ENCODE data around the gene MFAP4.

Gene MFAP4

DNA sequence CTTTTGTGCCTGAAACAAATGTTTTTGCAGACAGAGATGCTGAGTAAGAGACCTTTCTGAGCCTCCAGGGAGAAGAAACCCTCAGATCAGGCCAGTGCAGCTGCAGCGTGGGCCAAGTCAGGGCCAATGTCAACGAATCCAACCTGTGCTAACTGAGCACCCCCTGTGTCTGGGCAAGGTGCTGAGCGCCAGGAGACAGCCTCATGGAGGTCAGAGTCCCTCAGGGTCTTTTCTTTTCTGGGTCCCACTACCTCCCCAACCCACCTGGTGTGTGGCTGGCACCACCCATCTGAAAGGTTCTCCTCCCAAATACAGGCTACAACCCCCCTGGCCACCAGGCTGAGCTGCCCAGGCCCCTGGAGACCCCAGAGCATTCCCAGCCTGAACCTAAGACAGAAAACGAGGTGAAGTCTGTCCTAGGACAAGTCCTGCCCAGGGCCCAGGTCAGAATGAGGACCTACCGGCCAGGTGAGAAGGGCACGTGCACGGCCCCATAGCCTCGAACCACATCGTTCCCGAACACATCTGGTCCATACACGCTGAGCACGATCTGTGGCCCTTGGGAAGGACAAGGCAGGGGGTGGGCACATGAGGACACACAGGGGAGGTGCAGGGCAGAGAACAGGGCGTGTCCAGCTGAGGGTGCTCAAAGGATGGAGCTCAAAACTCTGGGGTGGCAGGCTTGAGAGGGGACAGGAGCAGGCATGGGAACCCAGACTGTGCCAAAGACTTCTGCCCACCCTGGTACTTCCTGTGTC is 39.5 kb downstream of the MFAP4 start:
- no peak for DNase-seq

DNA sequence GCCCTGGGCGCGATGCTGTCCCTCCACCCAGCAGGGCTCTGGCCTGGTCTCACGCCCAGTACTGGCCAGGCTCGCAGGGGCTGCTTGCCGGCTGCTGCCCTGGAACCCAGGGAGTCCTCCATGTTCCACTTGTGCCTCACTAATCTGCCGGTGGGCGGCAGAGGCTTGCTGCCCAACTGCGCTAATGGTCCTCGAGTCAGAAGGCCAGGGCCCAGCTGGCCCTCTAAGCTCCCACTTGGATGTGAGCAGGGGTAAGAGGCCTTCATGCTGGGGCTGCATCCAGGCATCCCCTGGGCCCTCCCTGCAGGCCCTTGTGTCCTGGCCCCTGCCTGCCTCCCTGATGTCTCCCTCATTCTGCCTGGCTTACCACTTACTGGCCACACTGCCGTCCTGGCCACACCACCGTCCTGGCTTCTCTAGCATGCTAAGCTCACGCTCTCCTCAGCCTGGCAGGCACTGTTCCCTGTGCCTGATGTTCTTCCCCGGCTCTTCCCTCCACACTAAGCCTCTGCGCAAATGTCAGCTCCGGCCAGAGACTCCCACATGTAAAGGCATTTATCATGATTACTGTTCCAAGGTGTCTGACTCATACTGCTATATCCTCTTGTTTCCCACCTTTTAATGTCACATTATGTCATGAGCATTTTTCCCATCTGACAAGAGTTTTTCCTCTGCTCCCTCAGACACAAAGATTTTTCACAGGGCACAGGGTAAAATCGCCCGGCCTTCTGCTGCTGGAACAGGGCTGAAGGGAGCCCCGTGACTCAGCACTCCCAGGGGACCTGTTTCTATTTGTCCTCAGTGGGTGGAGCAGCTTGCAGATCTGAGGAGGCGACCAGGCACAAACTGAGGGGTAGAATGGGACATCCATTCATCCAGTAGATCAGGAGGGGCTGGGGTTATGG is 40.4 kb downstream of the MFAP4 start:
- DNase-seq = peak; percentile 14

DNA sequence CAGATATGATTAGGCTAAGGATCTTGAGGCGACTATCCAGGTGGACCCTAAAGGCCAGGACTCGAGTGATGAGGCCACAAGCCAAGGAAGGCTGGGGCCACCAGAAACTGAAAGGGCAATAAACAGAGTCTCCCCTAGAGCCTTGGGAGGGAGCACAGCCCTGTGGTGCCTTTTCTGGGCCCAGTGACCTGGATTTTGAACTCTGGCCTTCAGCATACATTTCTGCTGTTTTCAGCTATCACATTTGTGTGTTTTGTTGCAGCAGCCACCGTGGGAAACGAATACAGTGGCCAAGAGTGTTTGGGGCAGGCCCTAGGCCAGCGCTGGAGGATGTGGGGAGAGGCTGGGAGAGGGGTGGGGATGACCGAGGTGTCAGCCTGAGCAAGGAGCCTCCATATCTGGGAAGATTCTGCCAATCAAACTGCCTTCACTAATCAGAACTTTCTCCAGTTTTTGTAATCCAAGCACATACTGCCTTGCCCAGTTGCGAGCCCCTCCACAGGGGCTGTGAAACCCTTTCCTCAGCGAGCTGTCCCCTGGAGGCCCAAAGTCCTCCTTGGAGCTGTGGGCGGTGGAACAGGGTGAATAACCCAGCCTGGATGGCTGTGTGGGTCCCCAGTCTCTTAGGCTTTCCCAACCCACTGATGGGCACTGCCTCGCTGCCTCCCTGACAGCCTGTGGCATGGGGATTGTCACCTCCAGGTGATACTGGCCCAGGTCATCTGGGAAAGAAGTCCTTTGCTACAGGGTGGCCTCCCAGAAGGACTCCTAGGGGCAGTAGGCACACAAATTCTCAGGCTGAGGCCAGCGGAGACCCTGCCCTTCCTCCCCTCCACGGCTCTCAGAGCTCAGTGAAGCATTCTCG is 41.3 kb downstream of the MFAP4 start:
- no peak for DNase-seq

DNA sequence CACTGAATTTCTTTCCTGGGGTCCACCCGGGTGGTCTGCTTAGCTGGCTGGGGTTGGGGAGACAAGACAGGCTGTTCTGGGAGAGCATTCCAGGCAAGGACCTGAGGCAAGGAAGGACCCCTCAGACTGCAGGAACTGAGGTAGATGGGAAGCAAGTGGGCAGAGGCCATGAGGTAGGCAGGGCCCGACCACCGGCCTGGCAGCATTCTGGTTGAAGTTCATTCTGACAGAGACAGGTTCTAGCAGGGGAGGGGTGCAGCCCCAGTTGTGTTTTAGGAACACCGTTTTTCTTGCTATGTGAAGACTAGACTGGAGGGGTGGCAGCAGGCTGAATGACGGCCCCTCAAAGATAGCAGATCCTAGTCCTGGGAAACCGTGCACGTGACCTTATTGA is 41.9 kb downstream of the MFAP4 start:
- DNase-seq = no peak

DNA sequence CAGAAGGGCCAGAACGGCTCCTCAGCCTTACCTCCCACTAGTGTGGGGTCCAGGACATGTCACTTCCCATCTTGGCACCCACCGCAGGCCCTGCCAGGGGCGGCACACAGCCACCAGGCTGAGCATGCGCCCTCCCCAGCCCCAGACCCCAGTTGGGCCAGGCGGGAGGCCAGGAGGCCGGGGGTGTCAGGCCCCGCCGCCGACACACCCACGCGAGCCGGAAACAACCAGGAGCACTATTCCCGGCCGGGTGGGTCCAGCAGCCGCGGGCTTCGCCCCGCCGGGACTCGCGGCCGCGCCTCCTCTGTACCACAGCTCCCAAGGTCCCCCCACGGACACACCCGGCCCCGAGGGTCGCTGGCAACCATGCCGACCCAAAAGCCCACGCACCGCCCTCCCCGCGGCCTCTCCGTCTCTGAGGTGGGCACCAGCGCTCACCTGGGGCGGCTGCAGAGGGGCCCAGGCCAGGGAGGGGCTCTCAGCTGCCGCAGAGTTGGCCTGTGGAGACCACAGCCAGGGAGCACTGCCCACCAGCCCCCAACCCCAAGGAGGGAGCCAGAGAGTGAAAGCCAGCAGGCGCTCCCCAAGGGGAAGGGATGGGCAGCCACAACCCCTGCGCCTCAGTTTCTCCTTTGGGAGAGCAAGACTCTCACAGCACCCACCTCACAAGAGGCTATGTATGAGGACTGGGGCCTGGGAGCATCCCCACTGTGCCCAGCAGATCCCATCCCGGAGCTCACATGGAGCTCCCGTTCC is 42.5 kb downstream of the MFAP4 start:
- no peak for DNase-seq

DNA sequence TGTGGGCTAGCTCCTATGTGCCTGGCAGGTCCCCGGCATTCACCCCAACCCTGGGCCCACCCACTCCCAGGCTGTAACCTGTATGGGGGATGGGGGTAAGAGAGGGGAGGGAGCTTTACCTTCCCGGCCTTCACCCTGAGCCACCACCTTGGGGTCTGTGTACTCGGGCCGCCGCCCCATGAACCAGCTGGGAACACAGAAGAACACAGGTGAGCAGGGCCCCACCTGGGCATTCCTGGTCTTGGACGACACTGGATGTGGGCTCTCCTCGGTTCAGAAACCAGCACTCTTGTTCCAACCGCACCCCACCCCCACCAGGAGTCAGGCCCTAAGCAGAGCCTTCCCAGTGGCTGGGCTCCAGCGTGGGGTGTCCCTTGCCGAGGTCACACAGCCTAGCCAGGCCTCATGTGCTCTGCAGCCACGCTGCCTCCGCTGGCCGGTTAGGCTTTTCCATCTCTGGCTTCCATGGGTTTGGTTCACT is 43.3 kb downstream of the MFAP4 start:
- no peak for DNase-seq

DNA sequence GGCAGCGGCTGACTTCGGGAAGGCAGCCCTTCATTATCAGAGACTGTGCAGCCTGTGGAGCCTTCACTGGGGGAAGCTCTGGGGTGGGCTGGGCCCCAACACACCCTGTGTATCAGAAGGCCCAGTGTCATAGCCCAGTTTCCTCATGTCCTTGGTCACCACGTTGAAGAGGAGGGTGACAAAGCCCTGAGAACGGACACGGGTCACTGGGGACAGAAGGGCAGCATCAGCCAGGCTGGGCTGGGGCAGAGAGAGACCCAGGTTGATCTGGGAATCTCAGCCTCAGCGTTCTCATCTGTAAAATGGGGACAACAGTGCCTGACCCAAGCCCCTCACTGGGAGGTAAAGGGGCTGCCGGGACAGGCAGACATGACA is 43.7 kb downstream of the MFAP4 start:
- no peak for DNase-seq

DNA sequence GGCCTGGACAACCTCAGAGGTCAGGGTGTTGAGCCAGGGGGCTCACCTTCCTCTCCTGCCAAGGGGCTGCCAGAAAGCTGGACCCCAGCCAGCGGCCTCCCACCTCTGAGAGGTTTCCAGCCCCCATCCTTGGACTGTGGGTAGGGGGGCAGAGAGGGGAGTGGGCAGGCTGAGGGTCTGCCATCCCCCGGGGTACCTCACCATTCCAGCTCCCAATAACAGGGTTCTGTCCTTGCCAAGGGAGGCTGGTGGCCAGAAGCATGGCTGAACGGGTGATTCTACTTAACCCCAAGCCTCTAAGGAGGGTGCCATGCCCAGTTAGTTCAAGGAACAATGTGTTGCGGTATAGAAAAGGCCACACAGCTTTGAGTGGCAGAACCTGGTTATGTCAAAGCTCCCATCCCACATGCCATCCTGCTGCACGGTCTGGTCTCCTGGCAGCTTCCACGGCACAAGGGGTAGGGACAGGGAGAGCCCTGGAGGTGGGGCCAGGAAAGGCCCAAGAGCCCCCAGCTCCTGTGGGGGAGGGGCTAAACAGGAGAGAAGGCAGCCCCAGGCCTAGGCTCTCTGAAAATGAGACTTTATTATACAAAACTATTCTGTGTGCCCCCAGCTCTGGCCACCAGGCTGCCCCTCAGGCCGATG is 44.3 kb downstream of the MFAP4 start:
- no peak for DNase-seq

DNA sequence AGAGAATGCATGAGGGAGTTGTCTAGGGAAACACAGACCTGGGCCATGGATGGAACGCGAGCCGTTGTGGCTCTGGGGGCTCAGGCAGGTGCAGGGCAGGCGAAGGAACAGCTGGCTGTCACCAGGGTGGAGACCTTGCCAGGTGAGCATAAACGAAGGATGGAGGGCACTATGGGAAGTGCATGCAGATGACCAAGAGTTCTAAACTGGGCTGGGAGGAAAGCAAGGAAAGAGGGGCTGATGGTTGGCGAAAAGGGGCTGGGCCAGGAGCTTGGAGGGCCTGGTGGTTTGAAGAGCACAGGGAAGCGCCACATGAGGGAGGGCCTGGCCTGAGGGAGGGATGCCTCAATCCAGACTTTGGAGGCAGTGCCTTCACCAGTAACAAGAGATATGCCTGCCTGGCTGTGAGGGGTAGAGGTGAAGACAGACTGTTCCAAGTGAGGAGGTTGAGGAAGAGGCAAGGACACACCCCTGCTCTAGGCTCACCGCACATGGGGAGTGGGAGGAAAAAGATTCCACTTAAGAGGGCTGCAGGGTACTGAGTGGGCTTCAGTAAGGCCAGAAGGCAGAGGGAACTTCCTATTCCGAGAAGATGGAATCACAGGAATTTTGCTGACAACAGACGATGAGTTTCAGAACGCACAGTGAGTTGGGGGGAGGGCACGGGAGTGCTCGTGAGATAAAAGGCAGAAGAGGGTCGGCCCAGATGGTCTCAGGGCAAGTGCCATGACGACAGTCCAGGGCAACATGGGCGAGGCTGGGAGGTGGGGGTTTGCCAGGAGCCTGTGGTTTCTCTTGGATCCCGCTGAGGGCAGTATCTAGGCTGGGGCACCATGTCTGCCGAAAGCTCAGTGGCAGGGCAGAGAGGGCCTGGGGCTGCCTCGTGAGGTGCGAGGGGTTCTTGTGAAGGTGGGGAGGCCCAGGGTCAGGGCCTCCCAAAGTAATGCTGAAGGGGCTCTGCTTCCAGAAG is 45.1 kb downstream of the MFAP4 start:
- no peak for DNase-seq

DNA sequence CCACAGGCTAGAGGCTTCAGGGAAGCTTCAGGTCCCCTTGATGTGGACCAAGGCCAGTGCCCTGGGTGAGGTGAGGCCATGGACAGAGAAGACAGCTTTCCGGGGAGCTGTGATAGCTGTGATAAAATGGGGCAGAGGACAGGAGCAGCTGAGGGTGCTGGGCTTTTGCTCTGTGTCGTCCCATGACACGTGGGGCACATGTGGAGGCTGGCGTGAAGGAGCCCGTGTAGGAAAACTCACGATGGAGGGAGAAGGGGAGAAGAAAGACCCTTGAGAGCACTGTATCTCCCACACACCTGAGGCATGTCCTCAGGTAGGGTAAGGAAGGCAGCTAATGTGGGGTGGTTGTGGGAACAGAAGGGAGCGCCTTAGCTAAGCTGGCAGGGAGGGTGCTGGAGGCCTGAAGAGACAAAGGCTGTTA is 45.8 kb downstream of the MFAP4 start:
- no peak for DNase-seq

DNA sequence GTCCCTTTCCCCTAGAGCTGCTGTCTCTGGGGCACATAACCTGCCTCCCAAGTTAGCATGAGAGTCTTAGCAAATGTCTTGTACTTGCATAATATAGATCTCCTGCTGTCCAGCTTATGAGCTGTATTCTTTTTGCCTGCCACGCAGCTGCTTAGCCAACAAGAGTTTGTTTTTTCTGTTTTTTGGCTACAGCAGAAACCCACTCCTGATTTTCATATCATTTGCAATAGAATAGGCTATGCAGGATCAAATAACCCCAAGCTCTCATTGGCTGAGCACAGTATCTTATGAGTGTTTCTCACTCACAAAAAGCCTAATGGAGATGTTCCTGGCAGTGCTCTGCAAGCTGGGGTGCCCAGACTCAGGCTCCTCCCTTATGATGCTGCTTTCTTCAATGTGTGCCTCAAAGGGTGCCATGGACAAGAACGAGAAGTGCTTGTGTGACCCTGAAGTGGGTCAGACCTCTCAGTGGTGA is 47.6 kb downstream of the MFAP4 start:
- DNase-seq = no peak

DNA sequence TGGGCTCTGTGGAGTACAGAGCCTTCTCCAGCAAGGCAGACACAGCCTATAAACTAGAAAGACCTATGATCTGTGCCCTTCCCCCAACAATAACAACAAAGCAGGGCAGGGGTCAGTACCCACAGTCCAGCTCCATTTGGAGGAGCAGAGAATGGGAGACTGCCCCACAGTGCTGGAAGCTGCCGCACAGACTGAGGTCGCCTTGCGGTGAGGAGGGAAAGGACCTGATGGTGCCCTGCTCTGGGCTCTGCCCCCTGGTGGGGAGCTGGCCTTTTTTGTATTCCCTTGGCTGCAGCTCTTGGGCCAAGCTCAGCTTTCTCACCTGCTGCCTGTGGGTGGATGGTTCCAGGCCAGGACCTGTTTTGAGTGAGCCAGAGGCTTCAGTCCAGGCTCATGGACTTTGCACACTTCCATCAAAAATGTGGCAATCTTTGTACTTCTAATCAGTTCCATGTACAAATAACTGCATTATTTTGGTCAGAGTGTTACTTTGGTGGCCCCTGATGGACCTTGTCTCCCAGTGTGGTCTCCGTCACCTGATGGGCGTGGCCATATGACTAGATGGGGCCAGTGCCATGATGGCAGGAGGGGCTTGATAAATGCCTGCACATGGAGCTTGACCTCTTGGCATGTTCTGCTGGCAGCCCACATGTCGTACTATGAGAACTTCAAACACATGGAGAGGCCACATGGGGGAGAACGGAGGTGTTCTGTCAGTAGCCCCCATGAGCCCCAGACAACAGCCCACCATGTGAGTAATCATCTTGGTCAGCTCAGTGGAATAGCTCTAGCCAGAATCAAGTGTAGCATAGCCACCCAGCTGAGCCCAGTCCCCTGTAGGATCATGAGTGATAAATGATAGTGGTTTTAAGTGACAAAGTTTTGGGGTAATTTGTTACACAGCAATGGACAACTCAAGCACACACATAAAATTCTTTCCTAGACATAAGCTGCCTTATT is 48.7 kb downstream of the MFAP4 start:
- peak; percentile 25 for DNase-seq

DNA sequence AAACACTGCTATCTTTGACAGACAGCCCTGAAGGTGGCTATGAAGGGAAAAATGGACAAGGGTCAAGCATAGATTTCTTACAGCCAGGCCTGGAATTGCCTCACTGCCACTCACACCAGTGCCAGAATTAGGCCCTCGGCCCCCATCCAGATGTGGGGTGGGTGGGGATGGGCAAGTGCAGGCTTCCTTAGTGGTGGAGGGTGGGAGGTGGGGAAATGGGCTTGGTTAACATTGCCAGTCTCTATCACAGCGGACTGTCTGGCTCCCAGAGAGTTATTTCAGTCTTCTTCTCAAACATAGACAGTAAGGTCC is 49.3 kb downstream of the MFAP4 start:
- no peak for DNase-seq

DNA sequence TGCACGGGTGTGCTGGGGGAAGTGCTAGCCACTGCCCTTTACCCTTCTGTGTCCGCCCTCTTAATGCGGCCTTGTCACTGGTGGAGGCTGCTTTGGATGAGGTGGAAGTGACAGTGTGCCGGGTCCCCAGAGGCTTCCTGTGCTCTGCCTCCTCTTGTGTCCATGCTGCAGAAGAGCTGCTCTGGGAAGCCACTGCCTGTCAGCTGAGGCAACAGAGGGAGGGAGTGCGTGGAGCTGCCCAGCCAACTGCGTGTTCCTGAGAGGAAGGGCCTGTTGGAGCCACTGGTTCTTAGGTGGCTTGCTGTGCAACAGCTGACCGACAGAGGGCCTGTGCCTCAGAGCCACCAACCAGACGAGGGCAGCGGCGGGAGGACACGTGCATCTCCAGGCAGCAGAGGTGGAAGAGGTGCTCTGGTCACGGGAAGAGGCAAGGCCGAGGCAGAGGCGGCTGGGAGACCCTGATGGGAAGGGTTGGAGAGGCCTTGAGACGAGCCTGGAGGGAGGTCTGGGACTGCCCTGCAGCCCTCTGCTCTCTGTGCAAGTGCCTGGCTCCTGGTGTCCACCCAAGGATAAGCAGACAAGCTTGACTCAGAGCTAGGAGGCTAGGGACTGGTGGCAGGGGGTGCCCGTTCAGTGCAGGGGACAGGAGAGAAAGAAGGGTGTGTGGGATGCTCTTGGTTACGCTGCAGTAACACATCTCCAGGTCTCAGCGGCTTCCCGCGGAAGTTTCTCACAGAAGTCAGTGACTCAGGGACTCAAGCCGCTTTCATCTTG is 49.9 kb downstream of the MFAP4 start:
- no peak for DNase-seq

DNA sequence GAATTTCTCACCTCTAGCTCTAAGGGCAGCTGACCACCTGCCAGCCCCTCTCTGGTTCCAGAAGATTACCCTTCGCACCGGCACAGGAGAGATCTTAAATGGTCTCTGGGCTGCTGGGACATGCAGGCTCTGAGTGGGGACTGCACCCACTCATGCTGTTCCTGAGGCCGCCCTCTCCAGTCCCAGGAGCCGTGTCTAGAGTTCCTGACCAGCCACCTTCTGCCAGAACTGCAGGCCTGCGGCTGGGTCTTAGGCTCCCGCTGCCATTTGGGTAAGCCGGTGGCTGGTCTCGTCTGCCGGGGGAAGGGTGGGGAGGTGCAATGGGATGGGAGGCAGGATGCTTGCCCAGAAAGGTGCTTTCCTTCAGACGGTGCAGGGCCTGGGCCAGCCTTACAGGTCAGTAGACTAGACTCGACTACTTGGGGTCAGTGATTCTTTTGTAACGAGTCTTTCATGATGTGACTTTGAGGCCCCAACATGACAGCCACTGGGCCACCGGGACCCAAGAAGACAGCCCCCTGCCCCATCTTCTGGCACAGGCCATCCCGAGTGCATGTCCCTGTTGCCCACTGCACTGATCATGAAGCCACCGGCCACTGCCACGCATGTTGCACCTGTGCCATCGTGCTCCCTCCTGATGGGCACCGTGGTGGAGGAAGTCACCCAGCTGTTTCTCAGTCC is 50.9 kb downstream of the MFAP4 start:
- no peak for DNase-seq

DNA sequence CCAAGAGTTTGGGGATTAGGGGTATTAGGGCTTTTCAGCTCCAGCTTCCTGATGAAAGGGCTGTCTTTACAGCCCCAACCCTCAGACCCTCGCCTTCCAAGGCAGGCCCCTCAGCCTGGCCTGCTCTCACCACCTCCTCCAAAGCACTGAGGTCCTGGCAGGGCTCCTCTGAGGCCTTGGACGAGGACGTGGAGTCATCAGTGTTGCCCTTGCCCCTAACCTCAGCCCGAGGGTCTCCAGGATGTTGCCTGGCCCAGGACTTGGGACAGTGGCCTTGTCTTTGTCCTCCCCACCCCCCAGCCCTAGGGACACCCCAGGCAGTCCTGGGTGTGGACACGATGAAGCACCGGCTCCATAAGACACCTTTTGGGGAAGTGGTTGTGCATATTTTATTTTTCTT is 52.7 kb downstream of the MFAP4 start:
- DNase-seq = no peak

DNA sequence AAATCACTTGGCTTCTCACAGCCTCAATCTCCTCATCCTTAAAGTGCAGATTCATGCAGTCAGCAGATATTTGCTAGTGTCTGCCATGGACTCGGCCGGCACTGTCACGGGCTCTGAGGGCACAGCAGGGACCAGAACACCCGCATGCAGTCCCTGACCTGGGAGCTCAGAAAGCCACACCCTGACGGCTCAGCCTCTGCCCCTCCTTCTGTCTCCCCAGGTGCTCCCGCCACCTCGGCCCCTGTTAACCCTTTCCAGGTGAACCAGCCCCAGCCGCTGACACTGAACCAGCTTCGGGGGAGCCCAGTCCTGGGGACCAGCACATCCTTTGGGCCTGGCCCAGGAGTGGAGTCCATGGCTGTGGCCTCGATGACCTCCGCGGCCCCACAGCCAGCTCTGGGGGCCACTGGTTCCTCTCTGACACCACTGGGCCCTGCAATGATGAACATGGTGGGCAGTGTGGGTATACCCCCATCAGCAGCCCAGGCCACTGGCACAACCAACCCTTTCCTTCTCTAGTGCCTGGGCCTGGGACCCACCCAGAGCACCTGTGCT is 53.2 kb downstream of the MFAP4 start:
- DNase-seq = no peak
